ENCODE measurements around the gene PPP2R3A.

- TF ChIP-seq, protein P1, sequence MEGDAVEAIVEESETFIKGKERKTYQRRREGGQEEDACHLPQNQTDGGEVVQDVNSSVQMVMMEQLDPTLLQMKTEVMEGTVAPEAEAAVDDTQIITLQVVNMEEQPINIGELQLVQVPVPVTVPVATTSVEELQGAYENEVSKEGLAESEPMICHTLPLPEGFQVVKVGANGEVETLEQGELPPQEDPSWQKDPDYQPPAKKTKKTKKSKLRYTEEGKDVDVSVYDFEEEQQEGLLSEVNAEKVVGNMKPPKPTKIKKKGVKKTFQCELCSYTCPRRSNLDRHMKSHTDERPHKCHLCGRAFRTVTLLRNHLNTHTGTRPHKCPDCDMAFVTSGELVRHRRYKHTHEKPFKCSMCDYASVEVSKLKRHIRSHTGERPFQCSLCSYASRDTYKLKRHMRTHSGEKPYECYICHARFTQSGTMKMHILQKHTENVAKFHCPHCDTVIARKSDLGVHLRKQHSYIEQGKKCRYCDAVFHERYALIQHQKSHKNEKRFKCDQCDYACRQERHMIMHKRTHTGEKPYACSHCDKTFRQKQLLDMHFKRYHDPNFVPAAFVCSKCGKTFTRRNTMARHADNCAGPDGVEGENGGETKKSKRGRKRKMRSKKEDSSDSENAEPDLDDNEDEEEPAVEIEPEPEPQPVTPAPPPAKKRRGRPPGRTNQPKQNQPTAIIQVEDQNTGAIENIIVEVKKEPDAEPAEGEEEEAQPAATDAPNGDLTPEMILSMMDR (IDR thresholded peaks at IDR 0.05 in 2 of 3, conservative IDR thresholded peaks at IDR 0.05 in 1 of 3; ENCODE audit: insufficient read depth in 2 of 3, low read depth in 1 of 3, low read length in 3 of 3) = no peak
- no peak for TF ChIP-seq CAMTA2 (CRISPR knock-in tag; conservative IDR thresholded peaks at IDR 0.05)
- TF ChIP-seq ZNF41 (CRISPR knock-in tag; conservative IDR thresholded peaks at IDR 0.05) = no peak
- TF ChIP-seq SPI1 (IDR thresholded peaks at IDR 0.05; ENCODE audit: borderline replicate concordance, low read depth, low read length) = no peak
- TF ChIP-seq PRPF4 (IDR thresholded peaks at IDR 0.05; ENCODE audit: insufficient read depth, low read depth, low read length, poor library complexity, severe bottlenecking) = no peak
- TF ChIP-seq ZNF175 (CRISPR knock-in tag; IDR thresholded peaks at IDR 0.05; ENCODE audit: low read depth) = no peak
- TF ChIP-seq EZH2 (IDR thresholded peaks at IDR 0.05; ENCODE audit: borderline replicate concordance, low read depth, low read length) = no peak
- no peak for TF ChIP-seq NFYB (IDR thresholded peaks at IDR 0.05; ENCODE audit: extremely low read depth, insufficient read length)
- TF ChIP-seq SIX5 (IDR thresholded peaks at IDR 0.05; ENCODE audit: borderline replicate concordance in 1 of 2, insufficient read depth in 1 of 2, low read depth in 1 of 2, low read length in 2 of 2) = no peak
- TF ChIP-seq, protein P2, sequence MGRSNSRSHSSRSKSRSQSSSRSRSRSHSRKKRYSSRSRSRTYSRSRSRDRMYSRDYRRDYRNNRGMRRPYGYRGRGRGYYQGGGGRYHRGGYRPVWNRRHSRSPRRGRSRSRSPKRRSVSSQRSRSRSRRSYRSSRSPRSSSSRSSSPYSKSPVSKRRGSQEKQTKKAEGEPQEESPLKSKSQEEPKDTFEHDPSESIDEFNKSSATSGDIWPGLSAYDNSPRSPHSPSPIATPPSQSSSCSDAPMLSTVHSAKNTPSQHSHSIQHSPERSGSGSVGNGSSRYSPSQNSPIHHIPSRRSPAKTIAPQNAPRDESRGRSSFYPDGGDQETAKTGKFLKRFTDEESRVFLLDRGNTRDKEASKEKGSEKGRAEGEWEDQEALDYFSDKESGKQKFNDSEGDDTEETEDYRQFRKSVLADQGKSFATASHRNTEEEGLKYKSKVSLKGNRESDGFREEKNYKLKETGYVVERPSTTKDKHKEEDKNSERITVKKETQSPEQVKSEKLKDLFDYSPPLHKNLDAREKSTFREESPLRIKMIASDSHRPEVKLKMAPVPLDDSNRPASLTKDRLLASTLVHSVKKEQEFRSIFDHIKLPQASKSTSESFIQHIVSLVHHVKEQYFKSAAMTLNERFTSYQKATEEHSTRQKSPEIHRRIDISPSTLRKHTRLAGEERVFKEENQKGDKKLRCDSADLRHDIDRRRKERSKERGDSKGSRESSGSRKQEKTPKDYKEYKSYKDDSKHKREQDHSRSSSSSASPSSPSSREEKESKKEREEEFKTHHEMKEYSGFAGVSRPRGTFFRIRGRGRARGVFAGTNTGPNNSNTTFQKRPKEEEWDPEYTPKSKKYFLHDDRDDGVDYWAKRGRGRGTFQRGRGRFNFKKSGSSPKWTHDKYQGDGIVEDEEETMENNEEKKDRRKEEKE (IDR thresholded peaks at IDR 0.05; ENCODE audit: borderline replicate concordance in 1 of 2, control insufficient read depth in 1 of 2, low read depth in 2 of 2, low read length in 1 of 2) = no peak
- TF ChIP-seq ID3 (CRISPR knock-in tag; IDR thresholded peaks at IDR 0.05) = no peak
- no peak for TF ChIP-seq ID3 (tag; IDR thresholded peaks at IDR 0.05)
- TF ChIP-seq POLR2A (conservative IDR thresholded peaks at IDR 0.05) = no peak
- no peak for TF ChIP-seq ZNF274 (IDR thresholded peaks at IDR 0.05; ENCODE audit: borderline replicate concordance, low read depth, low read length)
- no peak for TF ChIP-seq RAD51 (IDR thresholded peaks at IDR 0.05; ENCODE audit: borderline replicate concordance, low read depth)
Measured at GRCh38 chr3:136149667-136150066, 184.1 kb downstream of the PPP2R3A start.

All from K562 (cell line).